Prostate gland (tissue), 2 donors: Measurements from ENCODE around the gene FAAH. TPM values are rescaled to one million over a fixed set of nuclear protein-coding genes. Genes with fewer than 3 reads are reported as not detected.

Experiments used
- DNase-seq: peaks from one replicate; pipeline ENCODE4 v3.0.0-alpha.2; 2019; ENCODE audit warnings: low spot score
- H3K27ac ChIP-seq, 2 donors: fragments of 200-600 bp; sonication (generic); 2 replicates each; pipeline ENCODE4 v1.5.1; 2017 to 2019
- H3K27me3 ChIP-seq: fragments of 200-600 bp; sonication (generic); replicated peaks from 2 replicates; pipeline ENCODE4 v1.5.1; 2019; ENCODE audit not compliant: insufficient read depth
- H3K36me3 ChIP-seq, 2 donors: fragments of 200-600 bp; sonication (generic); 1 replicate in 1 of 2; 2 replicates in 1 of 2; pipeline versions ENCODE4 v1.5.1 to v1.8.1; 2017 to 2019
- H3K4me1 ChIP-seq: fragments of 200-600 bp; sonication (generic); replicated peaks from 2 replicates; pipeline ENCODE4 v1.5.1; 2019
- H3K4me3 ChIP-seq, 2 donors: fragments of 200-600 bp; sonication (generic); 2 replicates each; pipeline ENCODE4 v1.5.1; 2017 to 2019
- H3K9me3 ChIP-seq: fragments of 200-600 bp; sonication (generic); 2 replicates; pipeline ENCODE4 v1.5.1; 2017
- POLR2A ChIP-seq: fragments of 450-650 bp; IDR thresholded peaks from one replicate; pipeline ENCODE4 v1.6.1; 2016; ENCODE audit warnings: antibody characterized with exemption, mild to moderate bottlenecking
- POLR2AphosphoS5 ChIP-seq: sonication (generic); formaldehyde crosslinking; IDR thresholded peaks from one replicate; pipeline ENCODE4 v1.6.1; 2017; ENCODE audit warnings: antibody characterized with exemption
- WGBS: methylation state at CpG from one replicate; pipeline ENCODE4 v1.1.5; 2018; 5-methylcytosine and 5-hydroxymethylcytosine counted together
- intact Hi-C: fragments of 100-400 bp; cut with DNase I; formaldehyde crosslinking; loops from one replicate; pipeline ENCODE4 v1.14.2; 2022
- total RNA-seq, 2 donors: library from RNA; depleted of rRNA; stranded (reverse); fragments of >200 nt; gene quantifications; one replicate each; pipeline ENCODE4 v1.1.0, GENCODE V29; 2016
- TF ChIP-seq, protein P1 (sequence below), 4 experiments: fragments of 200-600 bp in 2 of 4; fragments of 450-650 bp in 2 of 4; sonication (generic) in 2 of 4; IDR thresholded peaks; 1 replicate in 3 of 4; 2 replicates in 1 of 4; pipeline ENCODE4 v1.5.1; 2016 to 2019; ENCODE audit warnings: antibody characterized with exemption in 4 of 4, mild to moderate bottlenecking in 2 of 4, moderate library complexity in 2 of 4

Gene FAAH
- total RNA-seq, 2 donors from 2014 or later = 122 to 264 TPM

DNA sequence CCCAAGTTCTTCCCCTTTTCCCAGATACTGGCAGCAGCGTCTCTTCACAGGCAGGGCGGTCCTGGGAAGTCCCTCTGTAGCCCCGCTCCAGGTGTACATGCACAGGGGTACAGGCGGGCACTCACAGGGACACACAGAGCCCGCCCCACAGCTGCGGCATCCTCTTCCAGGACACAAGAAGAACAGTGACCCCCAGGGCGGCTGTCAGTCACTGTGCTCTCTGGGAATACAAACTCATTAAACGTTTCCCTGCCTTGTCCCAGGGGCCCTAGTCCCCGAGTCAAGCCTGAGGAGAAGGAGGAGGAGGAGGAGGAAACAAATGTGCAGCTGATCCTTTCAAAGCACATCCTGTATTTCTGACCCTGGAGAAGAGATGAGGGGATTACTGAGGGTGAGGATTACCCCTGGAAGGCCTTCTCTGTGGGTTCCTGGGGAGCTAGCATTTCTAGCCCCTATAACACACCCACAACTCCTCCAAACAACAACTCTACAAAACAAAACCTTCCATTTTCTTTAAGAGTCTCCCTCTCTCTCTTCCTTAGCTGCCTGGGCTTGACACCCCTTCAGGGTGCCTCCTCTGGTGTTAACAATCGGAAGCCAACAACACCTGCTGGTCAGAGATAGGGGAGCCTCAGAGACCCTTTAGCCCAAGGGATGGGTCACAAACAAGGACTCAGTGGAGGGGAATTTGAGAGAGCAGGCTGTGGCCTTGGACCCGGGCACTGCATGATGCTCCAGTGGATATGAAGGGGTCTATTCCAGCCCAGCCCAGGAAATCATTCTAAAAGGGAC lies 67.1 kb downstream of the FAAH start:
- Histone ChIP-seq H3K9me3 (no peaks in the 10 kb centered on the region), H3K27me3 (no peaks in the 10 kb centered on the region), H3K4me3 (no peak overlapping the region), H3K27ac (no peak overlapping the region), H3K36me3 (no peaks in the 10 kb centered on the region), H3K4me1 (no peaks in the 10 kb centered on the region)
- intact Hi-C loops = no loop called here
- TF ChIP-seq, protein P1, sequence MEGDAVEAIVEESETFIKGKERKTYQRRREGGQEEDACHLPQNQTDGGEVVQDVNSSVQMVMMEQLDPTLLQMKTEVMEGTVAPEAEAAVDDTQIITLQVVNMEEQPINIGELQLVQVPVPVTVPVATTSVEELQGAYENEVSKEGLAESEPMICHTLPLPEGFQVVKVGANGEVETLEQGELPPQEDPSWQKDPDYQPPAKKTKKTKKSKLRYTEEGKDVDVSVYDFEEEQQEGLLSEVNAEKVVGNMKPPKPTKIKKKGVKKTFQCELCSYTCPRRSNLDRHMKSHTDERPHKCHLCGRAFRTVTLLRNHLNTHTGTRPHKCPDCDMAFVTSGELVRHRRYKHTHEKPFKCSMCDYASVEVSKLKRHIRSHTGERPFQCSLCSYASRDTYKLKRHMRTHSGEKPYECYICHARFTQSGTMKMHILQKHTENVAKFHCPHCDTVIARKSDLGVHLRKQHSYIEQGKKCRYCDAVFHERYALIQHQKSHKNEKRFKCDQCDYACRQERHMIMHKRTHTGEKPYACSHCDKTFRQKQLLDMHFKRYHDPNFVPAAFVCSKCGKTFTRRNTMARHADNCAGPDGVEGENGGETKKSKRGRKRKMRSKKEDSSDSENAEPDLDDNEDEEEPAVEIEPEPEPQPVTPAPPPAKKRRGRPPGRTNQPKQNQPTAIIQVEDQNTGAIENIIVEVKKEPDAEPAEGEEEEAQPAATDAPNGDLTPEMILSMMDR (IDR thresholded peaks at IDR 0.05) = no peak
- no peak for TF ChIP-seq POLR2A
- TF ChIP-seq POLR2AphosphoS5 = no peak
- WGBS = 72% methylated on average over 11 of the region's 11 CpGs
- no peak for DNase-seq

DNA sequence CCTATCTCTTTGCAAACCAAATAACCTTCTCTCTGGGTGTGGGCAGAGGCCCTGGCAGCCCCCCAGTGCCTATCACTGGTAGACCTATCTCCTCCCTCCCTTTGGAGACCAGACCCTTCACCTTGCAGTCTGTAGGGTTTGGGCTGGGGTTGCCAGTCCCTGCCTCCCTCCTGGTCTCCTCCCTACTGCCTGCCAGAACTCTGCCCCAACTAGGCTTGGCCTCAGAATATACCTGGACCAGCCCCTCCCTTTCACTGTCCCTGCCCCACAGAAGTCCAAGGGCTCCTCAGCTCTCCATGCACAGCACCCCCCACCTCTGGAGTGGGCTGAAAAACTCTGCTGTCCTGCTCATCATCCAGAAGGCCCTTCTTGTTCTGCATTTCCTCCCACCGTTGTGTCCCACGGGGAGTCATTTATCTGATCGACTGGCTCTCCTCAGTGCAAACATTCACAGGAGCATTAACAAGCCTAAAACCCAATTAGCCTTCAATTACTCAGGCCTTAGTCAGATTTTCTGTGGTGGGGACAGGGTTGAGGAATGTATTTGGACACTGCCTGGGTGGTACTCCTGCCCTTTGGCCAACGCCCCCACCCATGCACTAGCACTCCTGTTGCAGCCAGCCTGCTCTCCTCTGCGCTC lies 67.8 kb downstream of the FAAH start:
- WGBS = 48% methylated on average over 5 of the region's 5 CpGs
- intact Hi-C loops = no loop called here
- Histone ChIP-seq H3K27me3 (no peaks in the 10 kb centered on the region), H3K27ac (no peak overlapping the region), H3K36me3 (no peaks in the 10 kb centered on the region), H3K4me3 (no peak overlapping the region), H3K9me3 (no peaks in the 10 kb centered on the region), H3K4me1 (no peaks in the 10 kb centered on the region)
- TF ChIP-seq POLR2A = no peak
- no peak for DNase-seq

Other genes starting within 250 kb of the FAAH start
- gene TSPAN1, start 219.2 kb upstream of the FAAH start, total RNA-seq = 100 to 1,000 TPM in 1 of 2 donors, 10 to 100 TPM in 1; 77.2 to 322 TPM
- gene P3R3URF, start 217.8 kb upstream of the FAAH start, total RNA-seq = not detected
- gene POMGNT1, start 195.9 kb upstream of the FAAH start, total RNA-seq = 100 to 1,000 TPM; 106 to 120 TPM
- 10 to 100 TPM; 12.7 to 17.5 TPM for gene LURAP1, start 191.0 kb upstream of the FAAH start, total RNA-seq
- 1 to 10 TPM; 8.2 to 8.4 TPM for gene RAD54L, start 146.6 kb upstream of the FAAH start, total RNA-seq
- 100 to 1,000 TPM in 1 of 2 donors, 10 to 100 TPM in 1; 97.2 to 143 TPM for gene LRRC41, start 90.7 kb upstream of the FAAH start, total RNA-seq
- gene UQCRH, start 90.6 kb upstream of the FAAH start, total RNA-seq = 100 to 1,000 TPM; 258 to 391 TPM
- gene NSUN4, start 53.5 kb upstream of the FAAH start, total RNA-seq = 10 to 100 TPM; 21.0 to 29.0 TPM
- gene DMBX1, start 95.5 kb downstream of the FAAH start, total RNA-seq = not detected
- not detected for gene KNCN, start 157.3 kb downstream of the FAAH start, total RNA-seq
- gene MKNK1, start 210.0 kb downstream of the FAAH start, total RNA-seq = 10 to 100 TPM; 28.1 to 37.8 TPM
- 10 to 100 TPM; 19.4 to 19.7 TPM for gene MOB3C, start 222.5 kb downstream of the FAAH start, total RNA-seq